NCI-H526 treated with DMSO at 0.1 percent for 48 hours (cell line): ENCODE measurements around the gene MMP20.
A peak's percentile ranks its signal among the peaks of the same experiment; 100 is the strongest.

Source experiments
- DNase-seq: peaks from one replicate; lab custom pipeline; 2025; lab: John Stamatoyannopoulos, UW

MMP20 gene

DNA sequence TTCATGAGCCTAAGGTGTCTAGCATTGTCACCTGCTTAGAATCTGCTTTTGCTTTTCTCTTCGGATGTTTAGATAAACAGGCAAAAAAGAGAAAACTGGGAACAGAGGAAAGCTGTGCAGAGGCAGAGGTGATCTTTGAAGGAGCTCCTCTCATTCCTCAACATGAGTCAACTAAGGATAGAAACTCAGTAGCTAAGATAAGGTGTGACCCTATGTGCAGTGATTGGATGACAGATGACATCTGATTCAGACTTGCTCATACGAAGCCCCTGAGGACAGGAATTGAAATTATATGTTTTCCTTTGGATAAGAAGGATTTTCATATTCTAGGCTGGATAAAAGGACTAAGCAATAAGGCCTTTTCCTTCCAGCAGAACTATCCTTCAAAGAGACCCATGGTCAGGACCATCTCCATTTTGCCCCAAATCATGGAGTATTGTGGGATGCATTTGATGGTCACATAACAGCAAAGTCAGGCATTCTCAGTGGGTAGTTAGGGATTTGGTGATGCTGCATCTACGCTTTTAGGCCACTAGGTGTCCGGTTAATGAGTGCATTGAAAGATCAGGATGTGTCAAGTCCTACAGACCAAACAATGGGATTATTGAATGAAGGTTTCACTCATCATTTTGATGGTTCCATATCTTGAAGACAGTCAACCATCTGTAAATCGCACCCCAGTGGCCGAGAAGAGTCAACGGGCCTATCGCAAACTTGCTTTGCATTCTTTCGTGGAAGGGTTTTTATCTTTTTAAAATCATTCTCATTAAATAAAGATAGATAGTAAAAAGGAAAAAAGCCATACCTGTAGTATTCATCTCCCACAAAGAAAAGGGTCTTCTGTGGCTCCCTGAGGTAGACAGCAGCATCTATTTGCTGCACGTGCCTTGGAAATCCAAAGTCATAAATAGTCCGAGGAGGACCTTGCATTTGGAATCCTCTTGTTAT, 32.2 kb downstream of the MMP20 start:
- DNase-seq: peak; percentile 34

DNA sequence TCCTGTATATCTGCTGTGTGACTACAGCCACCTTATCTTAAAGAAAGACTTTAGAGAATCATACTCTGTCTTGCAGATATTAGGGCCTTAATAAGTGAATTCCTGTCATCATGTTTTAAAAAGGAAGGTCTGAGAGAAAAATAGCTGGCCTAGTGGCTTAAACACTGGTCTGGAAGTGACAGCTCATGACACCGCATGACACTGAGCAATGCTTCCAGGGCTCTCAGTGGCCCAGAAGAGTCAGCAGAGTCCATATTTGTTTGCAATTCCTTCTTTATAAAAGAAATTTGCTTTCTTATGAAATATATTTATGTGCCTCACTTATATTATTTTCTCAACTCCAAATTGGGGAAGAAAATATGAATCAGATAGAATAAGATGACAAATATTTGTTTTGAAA, 33.0 kb downstream of the MMP20 start:
- no peak for DNase-seq

DNA sequence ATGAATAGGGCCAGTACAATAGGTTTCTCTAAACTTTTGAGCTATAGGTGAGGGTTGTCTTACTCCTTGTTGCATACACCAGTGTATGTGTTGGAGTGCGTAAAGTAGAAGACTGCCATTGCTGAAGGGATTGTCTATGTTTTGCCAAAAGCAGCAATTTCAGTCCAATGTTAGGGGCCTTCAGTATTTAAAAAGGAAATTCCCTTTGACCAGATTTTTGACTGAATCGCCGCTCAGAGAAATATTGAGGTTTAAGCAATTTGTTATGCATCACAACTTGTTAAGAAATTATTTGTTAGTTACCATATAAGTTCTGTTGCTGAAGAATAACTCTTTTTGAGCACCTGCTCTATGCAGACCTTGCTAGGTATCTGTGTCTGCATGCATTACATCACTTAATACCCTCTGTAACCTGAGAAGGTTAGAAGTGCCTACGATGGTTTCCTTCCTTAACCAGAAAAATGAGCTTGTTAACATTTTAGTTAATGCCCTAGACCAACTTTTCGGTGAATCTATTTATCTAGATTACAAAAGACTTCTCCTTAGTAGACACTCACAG, 33.9 kb downstream of the MMP20 start:
- no peak for DNase-seq

DNA sequence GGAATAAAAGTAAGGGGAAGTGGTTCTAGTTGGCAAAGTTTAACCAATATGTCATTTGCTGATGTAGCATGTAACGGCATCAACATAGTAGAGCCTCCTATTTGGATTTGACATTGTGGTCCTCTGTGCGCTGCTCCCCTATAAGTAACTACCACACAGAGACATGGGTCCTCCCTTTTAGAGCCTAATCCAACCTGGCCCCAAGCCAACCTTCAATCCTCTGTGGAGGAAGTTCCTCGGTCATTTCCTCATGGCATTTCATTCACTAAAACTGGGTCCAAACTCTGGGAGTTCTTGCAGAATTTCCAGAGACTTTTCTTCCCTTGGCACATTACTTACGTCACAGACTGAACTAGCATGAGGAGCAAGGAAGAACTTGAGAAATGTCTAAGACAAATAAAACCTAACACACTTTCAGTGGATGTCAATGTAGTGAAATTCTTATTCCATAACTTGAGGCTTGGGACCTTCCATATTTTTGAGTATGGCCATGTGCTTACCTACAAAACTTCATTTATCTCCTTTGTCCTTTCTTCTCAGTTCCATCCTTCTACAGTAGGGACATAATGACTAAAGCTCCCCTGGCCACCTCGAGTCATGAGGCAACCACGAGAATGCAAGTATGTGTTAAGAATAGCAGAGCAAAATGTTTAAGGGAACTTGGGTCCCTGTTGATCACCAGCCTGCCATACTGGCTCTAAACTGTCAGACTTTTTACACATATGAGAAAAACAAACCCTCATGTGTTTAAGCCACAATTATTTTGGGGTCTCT, 34.7 kb downstream of the MMP20 start:
- no peak for DNase-seq

DNA sequence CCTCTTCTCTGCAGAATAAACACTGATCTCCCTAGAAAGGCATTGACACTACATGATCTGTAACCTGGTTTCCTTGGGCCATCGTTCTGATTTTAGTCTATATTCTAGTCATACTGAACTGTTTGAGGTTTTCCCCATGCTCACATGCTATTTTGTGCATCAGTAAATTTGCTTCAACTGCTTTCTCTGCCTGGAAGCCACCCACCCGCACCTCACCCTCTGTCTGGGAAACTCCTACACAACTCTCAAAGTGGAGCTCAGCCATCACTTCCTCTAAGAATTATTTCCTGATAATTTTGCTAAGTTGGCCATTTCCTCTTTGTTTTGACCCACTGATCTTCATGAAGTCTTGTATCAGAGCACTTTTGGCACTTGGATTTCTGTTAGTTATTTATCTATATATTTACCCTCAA, 36.1 kb downstream of the MMP20 start:
- DNase-seq: no peak

DNA sequence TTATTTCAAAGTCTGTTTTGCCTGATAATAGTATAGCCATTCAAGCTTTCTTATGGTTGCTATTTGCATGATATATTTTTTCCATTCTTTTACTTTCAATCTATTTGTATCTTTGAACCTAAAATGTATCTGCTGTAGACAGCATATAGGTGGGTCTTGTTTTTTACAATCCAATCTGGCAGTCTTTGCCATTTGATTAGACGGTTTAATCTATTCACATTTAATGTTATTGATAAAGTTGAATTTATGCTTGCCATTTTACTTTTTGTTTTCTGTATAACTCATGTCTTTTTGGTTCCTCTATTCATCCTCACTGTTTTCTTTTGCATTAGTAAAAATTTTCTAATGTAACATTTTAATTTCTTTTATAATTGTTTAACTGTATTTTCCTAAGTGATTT, 37.4 kb downstream of the MMP20 start:
- no peak for DNase-seq

DNA sequence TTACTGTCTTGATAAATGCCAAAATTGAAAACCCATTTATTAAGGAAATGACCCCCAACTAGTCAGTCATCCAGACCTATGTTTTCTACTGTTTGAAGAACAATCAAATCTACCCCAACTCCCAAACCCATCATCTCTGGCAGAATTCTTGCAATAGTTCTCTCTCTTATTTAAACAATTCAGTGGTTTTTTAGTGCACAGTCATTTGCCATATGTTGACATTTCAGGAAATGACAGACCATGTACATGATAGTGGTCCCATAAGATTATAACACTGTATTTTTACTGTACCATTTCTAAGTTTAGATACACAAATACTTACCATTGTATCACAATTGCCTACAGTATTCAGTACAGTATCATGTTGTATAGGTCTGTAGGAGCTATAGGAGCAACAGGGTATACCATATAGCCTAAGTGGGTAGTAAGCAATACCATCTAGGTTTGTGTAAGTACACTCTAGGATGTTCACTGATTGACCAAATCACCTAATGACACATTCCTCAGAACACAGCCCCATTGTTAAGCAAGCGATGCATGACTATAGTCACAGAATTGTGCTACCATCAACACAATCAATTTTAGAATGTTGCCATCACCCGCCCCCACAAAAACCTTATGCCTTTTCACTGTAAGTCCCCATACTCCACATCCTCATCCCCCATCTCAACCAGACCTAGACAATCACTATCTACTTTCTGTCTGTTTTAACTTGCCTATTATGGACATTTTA, 41.8 kb downstream of the MMP20 start:
- no peak for DNase-seq

DNA sequence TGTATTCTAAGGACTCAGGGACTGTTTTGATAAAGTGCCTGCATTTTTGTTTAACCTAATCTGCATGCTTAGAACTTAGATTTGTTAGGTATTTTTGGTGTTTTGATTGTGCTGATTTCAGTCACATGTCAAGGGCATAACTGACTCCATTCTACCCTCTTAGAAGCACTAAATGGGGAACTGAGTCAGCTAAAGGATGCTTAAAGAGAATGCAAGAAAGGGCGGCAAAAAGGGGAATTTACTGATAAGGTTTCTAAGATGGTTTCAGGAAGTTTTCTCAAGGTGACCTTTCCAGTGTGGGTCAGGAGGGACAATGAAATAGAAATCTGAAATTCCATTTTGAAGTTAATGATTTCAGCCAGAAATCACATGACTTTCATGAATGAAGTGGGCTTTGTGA, 43.0 kb downstream of the MMP20 start:
- DNase-seq: no peak

DNA sequence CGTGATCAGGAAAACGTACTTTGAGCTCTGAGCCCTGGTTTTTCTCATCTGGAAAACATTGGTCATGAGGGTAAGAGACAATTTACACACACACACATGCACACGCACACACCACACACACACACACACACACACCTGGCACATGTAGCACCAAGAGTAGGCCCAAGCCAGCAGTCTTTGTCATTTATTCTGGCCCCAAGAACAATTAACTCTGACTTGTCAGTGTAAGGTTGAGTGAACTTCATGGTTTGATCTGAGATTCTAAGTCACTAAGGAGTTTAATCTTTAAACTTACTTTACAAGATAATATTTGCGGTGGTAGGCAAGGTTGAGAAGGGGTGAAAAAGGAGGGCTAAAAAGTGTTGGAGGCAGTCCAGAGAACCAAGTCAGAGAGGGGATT, 44.1 kb downstream of the MMP20 start:
- no peak for DNase-seq

DNA sequence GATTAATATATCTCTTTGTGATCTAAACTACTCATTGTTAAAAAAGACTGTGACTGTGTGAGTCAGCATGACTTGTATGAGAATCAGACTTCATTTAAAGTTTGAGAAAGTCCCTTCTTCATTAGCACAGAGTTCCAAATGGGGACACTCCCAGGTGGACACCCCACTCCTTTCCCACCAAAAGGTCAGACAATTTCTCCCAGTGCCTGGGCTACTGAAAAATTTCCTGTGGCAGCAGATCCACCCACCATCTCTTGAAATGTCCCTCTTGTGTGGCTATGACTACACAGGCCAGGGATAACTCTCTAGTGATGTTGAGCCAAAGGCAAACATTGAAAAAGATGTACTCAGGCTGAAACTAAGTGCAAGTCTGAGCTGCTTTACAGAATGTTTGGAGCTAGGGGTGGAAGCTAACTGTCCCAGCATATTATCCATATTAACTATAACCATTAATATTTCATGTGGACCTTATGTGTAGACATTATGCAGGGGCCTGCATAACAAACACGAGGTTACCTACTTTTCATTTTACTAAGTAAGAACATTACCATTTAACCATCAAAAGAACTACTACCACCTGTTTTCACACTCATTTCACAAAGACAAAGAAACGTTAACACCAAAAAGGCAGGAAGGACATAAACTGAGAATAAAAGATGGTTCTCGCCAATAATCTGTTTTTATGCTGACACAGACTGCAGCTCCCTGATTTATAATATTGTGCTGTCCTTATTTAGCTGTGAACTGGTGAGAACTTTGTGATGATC, 44.8 kb downstream of the MMP20 start:
- no peak for DNase-seq

DNA sequence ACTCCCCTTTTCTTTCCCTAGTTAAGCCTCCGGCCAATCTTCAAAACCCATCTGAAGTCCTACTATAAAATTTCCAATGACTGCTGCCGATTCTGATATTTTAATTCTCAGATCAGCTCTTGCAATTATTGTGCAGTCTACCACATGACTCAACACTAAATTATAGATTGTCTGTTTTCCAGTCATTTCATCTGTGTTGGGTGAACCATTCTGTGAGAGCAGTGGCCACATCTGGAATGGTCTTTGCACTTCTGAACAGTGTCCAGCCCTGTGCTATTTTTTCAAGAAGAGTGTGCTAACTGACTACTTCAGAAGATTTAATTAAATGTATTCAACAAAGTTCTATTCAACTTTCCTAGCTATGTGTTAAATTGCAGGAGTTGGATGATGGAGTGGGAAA, 47.4 kb downstream of the MMP20 start:
- no peak for DNase-seq

DNA sequence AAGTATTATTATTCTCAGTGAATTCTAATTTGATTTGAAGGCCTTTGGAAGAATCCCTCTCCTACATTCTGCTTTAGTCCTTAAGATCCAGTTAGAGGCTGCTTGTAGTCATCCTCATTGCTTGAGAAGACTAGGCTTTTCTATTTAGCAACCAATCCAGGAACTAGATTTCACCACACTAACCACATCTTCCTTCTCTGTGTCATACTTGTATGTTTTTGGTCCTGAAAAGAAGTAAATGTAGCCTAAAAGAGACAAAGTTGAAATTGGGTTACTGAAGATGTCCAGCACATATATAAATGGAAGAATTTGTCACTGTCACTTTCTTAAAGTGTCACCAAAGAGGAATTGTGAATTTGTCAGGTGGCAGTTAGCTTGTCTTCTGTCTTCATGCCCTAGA, 48.0 kb downstream of the MMP20 start:
- DNase-seq: no peak

DNA sequence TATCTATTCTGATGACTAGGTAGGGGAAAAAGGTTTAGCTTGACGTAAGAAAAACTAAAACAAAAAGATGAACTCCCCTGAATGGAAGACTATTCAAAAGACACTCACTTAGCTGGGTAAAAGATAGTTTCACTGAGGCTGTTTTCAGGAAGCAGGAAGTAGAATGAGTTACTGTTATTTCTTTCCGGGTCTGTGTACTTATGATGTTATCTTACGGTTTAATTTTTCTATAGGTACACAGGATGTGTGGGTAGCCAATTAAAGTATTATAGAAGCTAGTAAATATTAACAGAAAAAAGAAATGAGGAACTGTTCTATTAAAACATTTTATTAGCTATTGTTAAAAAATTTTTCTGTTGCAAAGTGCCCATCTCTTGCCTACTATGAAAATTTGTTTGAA, 48.8 kb downstream of the MMP20 start:
- DNase-seq: no peak

DNA sequence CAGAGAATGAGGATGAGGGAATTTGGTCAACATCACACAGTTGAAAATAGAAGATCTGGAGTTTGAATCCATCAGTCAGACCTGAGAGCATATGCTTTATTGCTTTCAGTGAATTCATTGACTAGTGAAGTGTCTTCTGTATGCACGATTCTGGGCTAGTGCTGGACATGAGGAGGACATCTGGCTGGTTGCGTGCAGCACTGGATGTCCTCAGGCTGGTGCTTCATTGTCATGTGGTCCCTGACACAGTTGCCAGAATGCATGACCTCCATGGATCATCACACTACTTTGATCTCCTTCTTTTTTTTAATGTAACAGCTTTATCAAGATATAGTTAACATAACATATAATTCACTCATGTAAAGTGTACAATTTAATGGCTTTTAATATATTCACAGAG, 50.1 kb downstream of the MMP20 start:
- DNase-seq: no peak

DNA sequence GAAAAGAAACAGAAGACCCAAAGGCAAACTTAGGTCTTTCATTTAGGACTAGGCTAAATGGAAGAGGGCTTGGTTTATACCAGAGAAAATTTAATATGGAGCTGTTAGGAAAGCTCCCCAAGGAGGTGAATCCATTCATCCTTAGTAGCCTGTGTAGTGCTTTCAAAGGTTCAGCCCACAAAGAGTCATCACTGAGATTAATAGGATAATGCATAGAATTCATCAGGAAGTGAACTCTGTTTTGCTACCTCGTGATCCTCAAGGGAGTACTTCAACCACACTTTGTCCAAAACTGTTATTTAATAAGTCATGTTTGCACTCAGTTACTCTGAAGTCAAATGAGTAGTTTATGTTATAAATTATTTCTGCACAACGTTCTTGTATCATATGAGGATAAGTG, 51.3 kb downstream of the MMP20 start:
- DNase-seq: no peak

DNA sequence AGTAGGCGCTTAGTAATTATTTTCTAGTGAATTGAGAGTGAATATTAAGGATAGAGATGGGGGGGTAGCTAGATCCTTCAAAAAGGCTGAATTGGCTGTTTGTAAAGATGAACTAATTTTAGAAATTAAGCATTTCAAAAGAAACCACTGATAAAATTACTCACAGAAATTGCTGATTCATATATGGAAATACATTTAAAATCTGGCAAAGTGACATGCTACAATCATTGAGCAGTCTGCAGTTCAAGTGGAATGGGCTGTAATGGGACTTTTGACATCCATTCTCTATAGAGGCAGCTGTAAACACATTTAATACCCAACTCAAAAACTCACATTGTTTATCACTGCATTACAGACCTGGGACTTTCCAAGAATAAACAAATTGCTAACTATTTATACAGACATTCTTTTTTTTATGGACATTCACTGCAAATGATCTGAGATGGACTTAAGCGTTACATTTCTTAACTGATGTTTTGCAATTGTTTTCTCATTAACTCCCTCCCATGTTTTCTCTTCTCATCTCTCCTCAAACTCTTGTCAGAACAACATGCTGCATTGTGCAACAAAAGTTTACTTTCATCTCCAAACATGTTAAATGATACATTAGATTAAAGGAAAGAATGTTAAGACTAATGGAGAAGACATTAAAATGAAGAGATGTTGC, 52.4 kb downstream of the MMP20 start:
- DNase-seq: no peak

DNA sequence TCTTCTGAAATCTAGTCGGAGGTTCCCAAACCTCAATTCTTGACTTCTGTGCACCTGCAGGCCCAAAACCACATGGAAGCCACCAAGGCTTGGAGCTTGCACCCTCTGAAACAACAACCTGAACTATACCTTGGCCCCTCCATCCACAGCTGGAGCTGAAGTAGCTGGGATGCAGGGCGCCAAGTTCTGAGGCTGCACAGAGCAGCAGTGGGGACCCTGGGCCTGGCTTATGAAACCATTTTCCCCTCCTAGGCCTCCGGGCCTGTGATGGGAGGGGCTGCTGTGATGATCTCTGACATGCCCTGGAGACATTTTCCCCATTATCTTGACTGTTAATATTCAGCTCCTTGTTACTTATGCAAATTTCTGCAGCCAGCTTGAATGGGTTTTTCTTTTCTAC, 56.3 kb downstream of the MMP20 start:
- DNase-seq: no peak

DNA sequence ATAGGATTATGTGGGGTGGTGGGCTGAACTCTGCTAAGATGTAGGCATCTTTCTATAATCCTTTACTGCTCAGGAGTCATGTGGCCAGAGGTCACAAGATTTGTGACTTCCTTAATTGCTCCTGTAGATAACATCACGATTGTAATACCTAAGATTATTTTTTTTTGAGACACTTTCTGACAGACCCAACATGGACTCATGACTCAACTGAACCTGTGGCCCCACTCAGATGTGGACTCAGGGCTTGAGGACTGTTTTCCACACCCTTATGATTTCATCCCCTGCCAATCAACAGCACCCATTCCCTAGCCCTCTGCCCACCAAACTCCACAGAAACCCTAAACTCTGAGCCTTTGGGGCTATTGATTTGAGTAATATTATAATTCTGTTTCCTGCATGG, 59.0 kb downstream of the MMP20 start:
- DNase-seq: no peak

DNA sequence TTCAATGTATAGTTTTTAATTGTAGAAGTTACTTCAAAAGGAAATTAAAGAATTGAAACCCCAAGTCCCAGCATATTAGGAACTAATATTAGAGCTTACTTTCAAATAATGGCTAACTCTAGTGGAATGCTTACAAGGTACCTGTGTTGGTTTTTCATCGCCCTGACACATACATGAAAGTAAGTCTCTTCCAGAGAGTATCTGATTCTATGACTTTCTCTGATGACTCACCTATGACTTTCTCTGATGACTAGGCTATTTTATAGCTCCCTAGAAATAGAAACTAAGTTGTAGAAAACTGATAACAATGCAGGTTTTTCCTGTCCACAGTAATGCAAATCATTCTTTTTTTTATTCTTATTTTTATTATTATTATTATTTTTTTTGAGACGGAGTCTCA, 61.0 kb downstream of the MMP20 start:
- DNase-seq: no peak

DNA sequence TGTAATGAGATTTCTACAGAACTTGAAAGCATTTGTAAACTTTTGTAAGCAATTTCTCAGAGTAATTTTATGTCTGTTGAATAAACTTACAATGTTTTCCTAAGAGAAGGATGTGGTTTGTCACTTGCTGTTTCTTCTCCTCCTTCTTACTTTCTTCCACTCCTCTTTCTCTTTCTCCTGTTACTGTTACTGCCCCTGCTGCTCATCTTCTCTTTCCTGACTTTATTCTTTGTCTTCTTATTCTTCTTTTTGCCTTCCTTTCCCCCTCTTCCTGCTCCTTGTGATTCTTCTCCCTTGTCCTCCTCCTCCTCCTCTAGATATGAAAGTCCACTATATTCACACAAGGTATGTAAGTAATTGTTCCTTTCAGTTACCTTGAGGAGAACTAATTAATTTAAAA, 63.5 kb downstream of the MMP20 start:
- DNase-seq: no peak

DNA sequence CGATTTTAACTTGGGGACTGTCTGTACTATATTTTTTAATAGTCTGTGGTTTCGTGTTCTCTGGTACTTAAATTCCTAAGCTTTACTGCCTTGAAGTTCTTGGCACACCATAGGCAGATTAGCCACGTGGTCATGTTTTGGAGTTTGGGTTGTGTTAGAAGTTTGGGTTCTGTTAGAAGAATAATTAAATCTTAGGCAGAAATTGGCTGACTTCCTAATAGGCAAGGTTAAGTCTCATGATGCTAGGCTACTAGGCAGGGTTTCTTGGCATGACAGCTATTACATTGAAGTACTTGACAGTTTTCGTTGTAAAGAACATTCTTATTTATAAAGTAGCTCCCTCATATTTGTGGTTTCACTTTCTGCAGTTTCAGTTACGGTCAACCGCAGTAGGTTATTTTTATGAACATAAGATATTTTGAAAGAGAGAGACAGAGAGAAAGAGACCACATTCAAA, 64.5 kb downstream of the MMP20 start:
- no peak for DNase-seq
